Cardiac fibroblast (primary cell): ENCODE data around the gene RNF114.
"Not testable (repeated sequence)": the region's sequence is repeated elsewhere in the genome, so short reads cannot be mapped to it uniquely, and the experiment has no call there.

ENCODE experiments used
- DNase-seq, 2 donors: peaks; one replicate each; pipeline versions ENCODE4 v3.0.0 to v3.0.0-alpha.2; 2010; ENCODE audit warnings: low read depth in 2 of 2
- H3K4me3 ChIP-seq, 2 donors: replicated peaks in 1 of 2; 1 replicate in 1 of 2; 2 replicates in 1 of 2; pipeline ENCODE4 v1.5.1; 2011; ENCODE audit warnings: low read depth in 2 of 2, low read length in 2 of 2, mild to moderate bottlenecking in 2 of 2, moderate library complexity in 1 of 2
- TF ChIP-seq, protein P1 (sequence below): IDR thresholded peaks from one replicate; pipeline ENCODE4 v1.5.1; 2011; ENCODE audit warnings: low read depth, mild to moderate bottlenecking, low read length, inconsistent platforms

RNF114 gene

DNA sequence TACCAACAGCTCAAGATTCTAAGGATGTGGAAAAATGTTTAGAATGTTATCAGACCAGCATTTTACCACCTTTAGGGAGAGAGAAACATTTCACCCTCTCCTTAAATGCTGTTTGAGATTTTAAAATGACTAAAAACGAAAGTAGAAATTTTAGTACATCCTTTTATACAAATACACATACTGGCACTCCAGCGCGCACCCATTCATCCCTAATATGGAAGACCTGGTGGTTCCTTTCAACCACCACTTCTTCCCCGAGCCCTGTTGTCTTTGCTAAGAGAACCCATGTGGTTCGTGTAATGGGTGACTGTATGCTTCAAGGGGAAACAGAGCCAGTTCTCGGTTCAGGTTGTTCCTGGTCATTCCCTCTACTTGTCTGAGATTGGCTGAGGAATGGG is 42.1 kb upstream of the RNF114 start:
- no peak overlapping the region for H3K4me3 ChIP-seq
- TF ChIP-seq, protein P1, sequence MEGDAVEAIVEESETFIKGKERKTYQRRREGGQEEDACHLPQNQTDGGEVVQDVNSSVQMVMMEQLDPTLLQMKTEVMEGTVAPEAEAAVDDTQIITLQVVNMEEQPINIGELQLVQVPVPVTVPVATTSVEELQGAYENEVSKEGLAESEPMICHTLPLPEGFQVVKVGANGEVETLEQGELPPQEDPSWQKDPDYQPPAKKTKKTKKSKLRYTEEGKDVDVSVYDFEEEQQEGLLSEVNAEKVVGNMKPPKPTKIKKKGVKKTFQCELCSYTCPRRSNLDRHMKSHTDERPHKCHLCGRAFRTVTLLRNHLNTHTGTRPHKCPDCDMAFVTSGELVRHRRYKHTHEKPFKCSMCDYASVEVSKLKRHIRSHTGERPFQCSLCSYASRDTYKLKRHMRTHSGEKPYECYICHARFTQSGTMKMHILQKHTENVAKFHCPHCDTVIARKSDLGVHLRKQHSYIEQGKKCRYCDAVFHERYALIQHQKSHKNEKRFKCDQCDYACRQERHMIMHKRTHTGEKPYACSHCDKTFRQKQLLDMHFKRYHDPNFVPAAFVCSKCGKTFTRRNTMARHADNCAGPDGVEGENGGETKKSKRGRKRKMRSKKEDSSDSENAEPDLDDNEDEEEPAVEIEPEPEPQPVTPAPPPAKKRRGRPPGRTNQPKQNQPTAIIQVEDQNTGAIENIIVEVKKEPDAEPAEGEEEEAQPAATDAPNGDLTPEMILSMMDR, result no peak
- DNase-seq, result no peak

- not testable (repeated sequence) for DNase-seq, H3K4me3 ChIP-seq
These were observed 40.6 kb upstream of the RNF114 start for GRCh38 chr20:49895474-49896093.

DNA sequence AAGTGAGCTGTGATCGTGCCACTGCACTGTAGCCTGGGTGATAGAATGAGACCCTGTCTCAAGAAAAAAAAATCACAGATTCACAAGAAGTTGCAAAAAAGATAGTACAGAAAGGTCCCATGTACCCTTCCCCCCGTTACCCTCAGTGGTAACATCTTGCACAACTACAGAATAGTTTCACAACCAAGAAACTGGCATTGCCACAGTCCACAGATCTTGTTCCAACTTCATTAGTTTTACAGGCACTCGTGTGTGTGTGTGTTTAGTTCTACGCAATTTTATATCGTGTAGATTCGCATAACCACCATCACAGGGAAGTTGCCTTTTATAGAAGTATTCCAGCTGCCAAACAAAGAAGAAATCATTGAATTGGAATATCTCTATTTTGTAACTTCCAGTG is 40.0 kb upstream of the RNF114 start:
- no peak for DNase-seq
- no peak overlapping the region for H3K4me3 ChIP-seq
- TF ChIP-seq, protein P1, result no peak

DNA sequence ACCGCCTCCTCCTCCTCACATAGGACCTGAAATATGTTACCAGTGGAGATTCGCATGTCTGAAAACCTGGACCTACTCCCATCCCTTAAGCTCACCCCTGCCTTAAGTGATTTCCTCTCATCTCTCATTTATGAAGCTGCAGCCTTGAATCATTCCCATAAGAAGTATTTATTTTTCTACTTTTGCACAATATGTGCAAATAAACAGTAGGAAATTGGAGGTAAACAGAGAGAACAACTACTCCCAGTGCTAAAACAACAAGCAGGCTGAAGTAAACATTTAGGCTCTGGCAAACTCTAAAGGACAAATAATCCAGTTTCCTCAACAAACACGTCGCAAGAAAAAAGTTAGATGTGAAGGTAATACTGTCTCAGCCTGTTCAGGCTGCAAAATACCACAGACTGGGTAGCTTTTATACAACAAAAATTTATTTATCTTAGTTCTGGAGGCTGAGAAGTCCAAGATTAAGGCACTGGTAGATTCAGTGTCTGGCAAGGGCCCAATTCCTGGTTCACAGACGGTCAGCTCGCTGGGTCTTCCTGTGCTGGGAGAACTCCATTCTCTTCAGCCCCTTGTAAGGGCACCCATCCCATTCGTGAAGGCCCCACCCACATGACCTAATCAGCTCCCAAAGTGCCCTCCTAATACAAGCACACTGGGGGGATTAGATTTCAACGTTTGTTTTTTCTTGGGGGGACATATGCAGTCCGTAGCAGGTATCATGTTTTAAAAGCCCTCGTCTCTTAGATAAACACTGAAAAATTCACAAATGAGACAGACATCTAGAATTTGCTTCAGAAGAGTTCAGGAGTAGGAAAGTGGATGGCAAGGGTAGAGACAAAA is 36.4 kb upstream of the RNF114 start:
- TF ChIP-seq, protein P1, result no peak
- no peak overlapping the region for H3K4me3 ChIP-seq
- no peak for DNase-seq

GRCh38 chr20:49901588-49901987 is 34.6 kb upstream of the RNF114 start:
- H3K4me3 ChIP-seq, result no peak overlapping the region
- TF ChIP-seq, protein P1, result no peak
- no peak for DNase-seq

DNA sequence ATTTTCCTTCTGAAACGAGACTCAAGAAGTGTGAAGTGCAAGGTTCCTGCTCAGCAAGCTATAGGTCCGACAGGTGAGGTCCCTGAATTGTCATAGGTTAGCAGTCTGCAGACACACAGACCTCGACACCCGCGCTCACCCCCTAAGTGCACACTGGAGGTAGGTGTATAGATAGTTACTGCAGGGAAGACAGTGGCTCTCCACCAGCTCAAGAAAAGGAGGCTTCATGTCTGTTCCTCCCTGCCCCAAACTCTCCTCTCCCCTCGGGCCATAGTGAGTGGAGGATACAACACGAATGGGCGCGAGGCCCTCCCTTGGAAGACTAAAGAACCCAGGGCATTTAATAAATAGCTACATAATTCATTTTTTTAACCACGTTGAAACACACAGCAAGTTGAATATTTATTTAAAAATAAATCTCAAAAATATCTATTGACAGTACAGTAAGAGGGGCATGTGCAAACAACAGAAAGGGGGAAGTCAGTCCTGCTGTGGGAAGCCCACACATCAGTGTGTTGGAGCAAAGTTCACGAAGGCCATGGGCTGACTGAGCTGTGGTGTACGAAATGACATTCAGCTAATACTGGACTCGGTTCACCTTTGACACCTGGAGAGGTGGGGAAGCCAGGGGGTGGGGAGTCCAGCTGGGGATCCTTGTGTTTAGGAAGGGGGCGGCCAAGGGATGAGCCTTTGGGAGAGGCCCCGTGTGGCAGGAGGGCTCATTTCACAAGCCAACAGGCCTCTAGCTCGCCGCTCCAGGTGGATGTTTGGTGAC is 31.6 kb upstream of the RNF114 start:
- no peak overlapping the region for H3K4me3 ChIP-seq
- TF ChIP-seq, protein P1, result no peak
- DNase-seq, result no peak
